Trophoblast cell (in vitro differentiated cells and primary cell): ENCODE results near the gene NCLN.
"Not testable (repeated sequence)": the region's sequence is repeated elsewhere in the genome, so short reads cannot be mapped to it uniquely, and the experiment has no call there.

ENCODE experiments used
- DNase-seq, 2 donors: peaks; one replicate each; pipeline ENCODE4 v3.0.0-alpha.2; 2016
- H2AFZ ChIP-seq: 2 replicates; pipeline ENCODE4 v1.6.1; 2013; ENCODE audit warnings: low read length, moderate library complexity, mild to moderate bottlenecking; ENCODE audit not compliant: insufficient read depth, poor library complexity
- H2AK5ac ChIP-seq: 2 replicates; pipeline ENCODE4 v1.6.1; 2013; ENCODE audit warnings: mild to moderate bottlenecking, low read length
- H2BK120ac ChIP-seq: 2 replicates; pipeline ENCODE4 v1.6.1; 2013; ENCODE audit warnings: low read length, mild to moderate bottlenecking, moderate library complexity; ENCODE audit not compliant: insufficient read depth, poor library complexity
- H2BK12ac ChIP-seq: 2 replicates; pipeline ENCODE4 v1.6.1; 2013; ENCODE audit warnings: mild to moderate bottlenecking, low read length, moderate library complexity
- H2BK5ac ChIP-seq: 2 replicates; pipeline ENCODE4 v1.6.1; 2013; ENCODE audit warnings: low read length, low read depth, moderate library complexity, mild to moderate bottlenecking; ENCODE audit not compliant: poor library complexity
- H3K14ac ChIP-seq: 2 replicates; pipeline ENCODE4 v1.6.1; 2013; ENCODE audit warnings: mild to moderate bottlenecking, low read length
- H3K18ac ChIP-seq: 2 replicates; pipeline ENCODE4 v1.6.1; 2013; ENCODE audit warnings: mild to moderate bottlenecking, low read length
- H3K23ac ChIP-seq: 2 replicates; pipeline ENCODE4 v1.6.1; 2013; ENCODE audit warnings: low read length
- H3K27ac ChIP-seq: 2 replicates; pipeline ENCODE4 v1.5.1; 2013; ENCODE audit warnings: low read depth, mild to moderate bottlenecking, inconsistent platforms, low read length, moderate library complexity
- H3K27me3 ChIP-seq: 2 replicates; pipeline ENCODE4 v1.6.1; 2013; ENCODE audit warnings: inconsistent platforms, mild to moderate bottlenecking, low read length, moderate library complexity; ENCODE audit not compliant: insufficient read depth
- H3K36me3 ChIP-seq, 2 experiments: 1 replicate in 1 of 2; 2 replicates in 1 of 2; pipeline ENCODE4 v1.6.1; 2013; ENCODE audit warnings: low read length in 2 of 2, mild to moderate bottlenecking in 2 of 2, moderate library complexity in 1 of 2; ENCODE audit not compliant: insufficient read depth in 2 of 2, control insufficient read depth in 1 of 2
- H3K4ac ChIP-seq: 2 replicates; pipeline ENCODE4 v1.6.1; 2013; ENCODE audit warnings: low read depth, mild to moderate bottlenecking, low read length, moderate library complexity
- H3K4me1 ChIP-seq, 2 experiments: 1 replicate in 1 of 2; 2 replicates in 1 of 2; pipeline ENCODE4 v1.6.1; 2013; ENCODE audit warnings: low read length in 2 of 2, mild to moderate bottlenecking in 2 of 2, moderate library complexity in 1 of 2; ENCODE audit not compliant: insufficient read depth in 2 of 2, control insufficient read depth in 1 of 2
- H3K4me2 ChIP-seq: 2 replicates; pipeline ENCODE4 v1.6.1; 2013; ENCODE audit warnings: inconsistent platforms, mild to moderate bottlenecking, low read length, moderate library complexity
- H3K4me3 ChIP-seq: 2 replicates; pipeline ENCODE4 v1.5.1; 2013; ENCODE audit warnings: mild to moderate bottlenecking, low read depth, low read length, inconsistent platforms
- H3K79me1 ChIP-seq: one replicate; pipeline ENCODE4 v1.6.1; 2013; ENCODE audit warnings: low read length
- H3K79me2 ChIP-seq: 2 replicates; pipeline ENCODE4 v1.6.1; 2013; ENCODE audit warnings: low read length, mild to moderate bottlenecking; ENCODE audit not compliant: control insufficient read depth, insufficient read depth, poor library complexity
- H3K9ac ChIP-seq: 2 replicates; pipeline ENCODE4 v1.6.1; 2013; ENCODE audit warnings: mild to moderate bottlenecking, low read length
- H3K9me3 ChIP-seq: 2 replicates; pipeline ENCODE4 v1.6.1; 2013; ENCODE audit warnings: low read depth, mild to moderate bottlenecking, control low read depth, inconsistent platforms, low read length; ENCODE audit not compliant: insufficient read depth
- H4K12ac ChIP-seq: 2 replicates; pipeline ENCODE4 v1.6.1; 2013; ENCODE audit warnings: low read depth, mild to moderate bottlenecking, low read length, moderate library complexity
- H4K8ac ChIP-seq: 2 replicates; pipeline ENCODE4 v1.6.1; 2013; ENCODE audit warnings: low read depth, mild to moderate bottlenecking, low read length, moderate library complexity
- H4K91ac ChIP-seq: one replicate; pipeline ENCODE4 v1.6.1; 2013; ENCODE audit warnings: low read depth, mild to moderate bottlenecking, low read length, moderate library complexity
- WGBS: extraction: QIAGEN DNeasy Blood & Tissue Kit; methylation state at CpG from one replicate; pipeline ENCODE4 v1.1.7; 2013; ENCODE audit warnings: missing lambda C conversion rate; ENCODE audit not compliant: insufficient read length, insufficient coverage; ENCODE audit errors: extremely low coverage; 5-methylcytosine and 5-hydroxymethylcytosine counted together

The NCLN gene

DNA sequence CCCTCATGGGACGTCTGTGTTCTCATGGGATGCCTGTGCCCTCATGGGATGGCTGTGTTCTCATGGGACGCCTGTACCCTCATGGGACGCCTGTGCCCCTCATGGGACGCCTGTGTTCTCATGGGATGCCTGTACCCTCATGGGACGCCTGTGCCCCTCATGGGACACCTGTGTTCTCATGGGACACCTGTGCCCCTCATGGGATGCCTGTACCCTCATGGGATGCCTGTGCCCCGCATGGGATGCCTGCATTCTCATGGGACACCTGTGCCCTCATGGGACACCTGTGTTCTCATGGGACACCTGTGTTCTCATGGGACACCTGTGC lies 13.1 kb upstream of the NCLN start:
- not testable (repeated sequence) for H3K18ac ChIP-seq, H2BK120ac ChIP-seq, H2BK5ac ChIP-seq, H3K79me2 ChIP-seq, H4K12ac ChIP-seq, H3K4me3 ChIP-seq, DNase-seq, H4K91ac ChIP-seq, H4K8ac ChIP-seq, H3K36me3 ChIP-seq, H3K4me1 ChIP-seq, H3K27ac ChIP-seq, H3K9me3 ChIP-seq, H3K14ac ChIP-seq, H3K4ac ChIP-seq, H3K27me3 ChIP-seq, H3K23ac ChIP-seq, H2AFZ ChIP-seq, H2AK5ac ChIP-seq, H2BK12ac ChIP-seq, H3K79me1 ChIP-seq, H3K4me2 ChIP-seq, H3K9ac ChIP-seq
- no CpG with 5 or more reads among the region's 6 CpGs for WGBS

DNA sequence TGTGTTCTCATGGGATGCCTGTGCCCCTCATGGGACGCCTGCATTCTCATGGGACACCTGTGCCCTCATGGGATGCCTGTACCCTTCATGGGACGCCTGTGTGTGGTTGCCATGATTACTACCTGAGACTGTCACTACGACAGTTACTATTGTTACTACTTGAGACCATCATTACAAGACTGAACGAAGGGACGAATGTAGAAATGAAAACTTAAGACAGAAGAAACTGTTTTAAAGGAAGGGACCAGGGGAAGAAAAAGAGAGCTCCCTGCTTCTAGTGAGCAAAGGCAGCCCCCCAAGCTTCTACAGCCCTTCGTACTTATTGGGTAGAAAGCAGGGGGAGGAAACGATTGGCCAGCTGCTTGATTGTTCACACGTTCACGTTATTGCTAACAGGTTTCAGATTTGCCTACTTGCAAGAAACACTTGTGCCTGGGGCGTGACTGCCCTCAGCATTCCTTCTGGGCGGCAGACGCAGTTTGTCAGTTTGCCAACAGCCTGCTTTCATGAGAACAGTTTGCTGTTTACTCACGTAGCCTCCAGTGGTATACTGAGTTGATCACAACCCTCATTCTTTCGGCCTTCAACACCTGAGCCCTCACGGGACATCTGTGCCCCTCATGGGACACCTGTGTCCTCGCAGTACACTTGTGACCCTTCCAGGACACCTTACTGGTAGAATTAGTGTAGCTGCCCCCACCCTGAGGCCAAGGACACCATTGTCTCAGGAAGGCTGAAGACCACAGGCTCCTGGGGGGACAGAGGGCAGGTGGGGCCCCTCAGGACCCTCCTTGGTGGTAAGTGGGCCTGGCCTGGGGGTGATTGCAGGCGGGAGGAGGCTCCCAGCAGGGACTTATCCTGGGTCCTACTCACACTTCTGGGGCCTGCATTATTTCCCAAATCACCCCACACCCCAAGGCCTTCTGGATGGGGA lies 9.7 kb upstream of the NCLN start:
- H2AFZ ChIP-seq, result no peak overlapping the region
- no peak overlapping the region for H3K4me3 ChIP-seq
- H3K9ac ChIP-seq, result no peak overlapping the region
- no peak overlapping the region for H3K18ac ChIP-seq
- WGBS, result no CpG with 5 or more reads among the region's 17 CpGs
- no peak overlapping the region for H2AK5ac ChIP-seq
- no peak overlapping the region for H2BK120ac ChIP-seq
- H3K4me2 ChIP-seq, result no peak overlapping the region
- H3K4ac ChIP-seq, result no peak overlapping the region
- peaks cover 2 to 6% of the 10 kb centered on the region in 2 experiments for H3K4me1 ChIP-seq
- no peak overlapping the region for H2BK12ac ChIP-seq
- H4K12ac ChIP-seq, result no peak overlapping the region
- H3K79me1 ChIP-seq, result no peaks in the 10 kb centered on the region
- DNase-seq, result peak; percentile 97
- no peak overlapping the region for H2BK5ac ChIP-seq
- no peaks in the 10 kb centered on the region for H3K27me3 ChIP-seq
- no peak overlapping the region for H4K91ac ChIP-seq
- no peaks in the 10 kb centered on the region for H3K36me3 ChIP-seq
- H4K8ac ChIP-seq, result no peak overlapping the region
- no peaks in the 10 kb centered on the region for H3K9me3 ChIP-seq
- H3K23ac ChIP-seq, result no peak overlapping the region
- no peaks in the 10 kb centered on the region for H3K79me2 ChIP-seq
- no peak overlapping the region for H3K27ac ChIP-seq
- H3K14ac ChIP-seq, result no peak overlapping the region

DNA sequence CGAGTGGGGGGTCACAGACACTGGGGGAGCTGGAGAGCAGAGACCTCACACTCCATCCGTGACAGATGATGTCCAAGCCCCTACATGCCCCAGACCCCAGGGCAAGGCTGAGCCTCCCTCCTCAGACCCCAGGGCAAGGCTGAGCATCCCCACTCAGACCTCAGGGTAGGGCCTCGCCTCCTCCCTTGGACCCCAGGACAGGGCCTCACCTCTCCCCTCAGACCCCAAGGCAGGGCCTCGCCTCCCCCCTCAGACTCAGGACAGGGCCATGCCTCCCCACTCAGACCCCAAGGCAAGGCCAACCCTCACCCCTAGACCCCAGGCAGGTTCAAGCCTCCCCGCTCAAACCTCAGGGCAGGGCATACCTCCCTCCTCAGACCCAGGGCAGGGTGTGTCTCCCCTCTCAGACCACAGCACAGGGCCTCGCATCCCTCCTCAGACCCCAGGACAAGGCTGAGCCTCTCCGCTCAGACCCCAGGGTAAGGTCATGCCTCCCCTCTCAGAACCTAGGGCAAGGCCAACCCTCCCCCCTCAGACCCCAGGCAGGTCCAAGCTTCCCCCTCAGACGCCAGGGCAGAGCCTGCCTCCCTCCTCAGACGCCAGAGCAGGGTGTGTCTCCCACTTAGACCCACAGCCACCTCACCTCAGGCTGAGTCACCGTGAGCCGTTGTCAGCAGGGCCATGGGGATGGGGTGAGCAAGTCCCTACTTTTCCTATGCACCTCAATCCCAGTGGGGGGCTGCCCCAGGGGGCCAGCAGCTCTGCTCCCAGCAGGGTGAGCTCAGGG lies 8.8 kb upstream of the NCLN start:
- no peak overlapping the region for H3K27ac ChIP-seq
- no peaks in the 10 kb centered on the region for H3K36me3 ChIP-seq
- peak overlapping the region; percentile 4 for H4K91ac ChIP-seq
- peak; percentile 46 to 63 for DNase-seq
- H4K8ac ChIP-seq, result no peak overlapping the region
- H2BK12ac ChIP-seq, result peak overlapping the region; percentile 23
- H3K23ac ChIP-seq, result no peak overlapping the region
- no peak overlapping the region for H3K14ac ChIP-seq
- WGBS, result no CpG with 5 or more reads among the region's 11 CpGs
- H3K79me2 ChIP-seq, result no peaks in the 10 kb centered on the region
- H3K79me1 ChIP-seq, result no peaks in the 10 kb centered on the region
- no peak overlapping the region for H2BK5ac ChIP-seq
- no peaks in the 10 kb centered on the region for H3K9me3 ChIP-seq
- H3K9ac ChIP-seq, result no peak overlapping the region
- no peak overlapping the region for H4K12ac ChIP-seq
- H3K4ac ChIP-seq, result no peak overlapping the region
- no peak overlapping the region for H2AFZ ChIP-seq
- H2AK5ac ChIP-seq, result no peak overlapping the region
- H3K4me2 ChIP-seq, result no peak overlapping the region
- no peaks in the 10 kb centered on the region for H3K27me3 ChIP-seq
- H2BK120ac ChIP-seq, result no peak overlapping the region
- no peak overlapping the region for H3K18ac ChIP-seq
- no peak overlapping the region for H3K4me3 ChIP-seq
- peaks cover 2 to 6% of the 10 kb centered on the region in 2 experiments for H3K4me1 ChIP-seq

DNA sequence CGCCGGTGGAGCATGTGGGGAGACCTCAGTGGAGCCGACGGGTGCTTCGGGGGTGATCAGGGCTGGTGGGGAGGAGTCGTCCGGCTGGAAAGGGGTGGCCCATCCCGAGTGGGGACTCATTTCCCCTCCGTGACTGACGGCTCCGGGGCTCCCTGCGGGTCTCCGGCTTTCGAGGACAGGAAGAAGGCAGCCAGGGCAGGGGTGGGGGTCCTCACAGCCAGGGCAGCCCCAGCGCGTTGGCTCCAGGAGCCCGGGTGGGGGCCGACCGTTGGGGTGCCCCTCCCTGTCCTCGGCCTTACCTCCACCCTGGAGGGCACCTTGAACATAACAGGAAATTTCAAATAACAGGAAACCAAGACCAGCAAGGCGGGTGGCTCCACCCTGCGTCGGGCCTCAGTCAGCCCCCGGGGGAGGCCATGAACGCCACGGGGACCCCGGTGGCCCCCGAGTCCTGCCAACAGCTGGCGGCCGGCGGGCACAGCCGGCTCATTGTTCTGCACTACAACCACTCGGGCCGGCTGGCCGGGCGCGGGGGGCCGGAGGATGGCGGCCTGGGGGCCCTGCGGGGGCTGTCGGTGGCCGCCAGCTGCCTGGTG lies 7.3 kb upstream of the NCLN start, which contains the start of gene S1PR4:
S1PR4 (plus strand) TSS at position 393 of the 596 bp plus-strand sequence; CDS start at position 417, 24 bp downstream.
- Histone ChIP-seq H3K4me1 (peaks cover 2 to 6% of the 10 kb centered on the region in 2 experiments), H4K8ac (no peak within 1 kb of the TSS), H3K14ac (no peak within 1 kb of the TSS), H3K23ac (no peak within 1 kb of the TSS), H2AK5ac (no peak within 1 kb of the TSS), H4K12ac (no peak within 1 kb of the TSS), H2BK12ac (no peak within 1 kb of the TSS), H3K36me3 (no peaks in the 10 kb centered on the region), H2BK120ac (no peak within 1 kb of the TSS), H3K9ac (no peak within 1 kb of the TSS), H3K9me3 (no peaks in the 10 kb centered on the region), H3K4ac (no peak within 1 kb of the TSS), H4K91ac (no peak within 1 kb of the TSS), H3K27me3 (no peaks in the 10 kb centered on the region), H2BK5ac (no peak within 1 kb of the TSS), H3K4me2 (no peak within 1 kb of the TSS), H2AFZ (no peak within 1 kb of the TSS), H3K4me3 (no peak within 1 kb of the TSS), H3K79me1 (no peaks in the 10 kb centered on the region), H3K18ac (no peak within 1 kb of the TSS), H3K27ac (no peak within 1 kb of the TSS), H3K79me2 (no peaks in the 10 kb centered on the region)
- DNase-seq, result no peak
- WGBS, result no CpG with 5 or more reads among the region's 42 CpGs
